Myocyte (in vitro differentiated cells): ENCODE data around the gene ZZZ3. TPM values are rescaled to one million over a fixed set of nuclear protein-coding genes. Genes with fewer than 3 reads are reported as not detected.
"Not testable (repeated sequence)": the region's sequence is repeated elsewhere in the genome, so short reads cannot be mapped to it uniquely, and the experiment has no call there.

Experiments
- DNase-seq: peaks from one replicate; pipeline ENCODE4 v3.0.0-alpha.2; 2012; ENCODE audit warnings: low read depth
- polyA plus RNA-seq: library from polyadenylated mRNA; unstranded; fragments of >200 nt; gene quantifications from one replicate; pipeline ENCODE4 v1.2.1, GENCODE V29; 2012; ENCODE audit warnings: missing spikeins
- total RNA-seq: library from RNA; depleted of rRNA; stranded (reverse); fragments of >200 nt; gene quantifications from 2 replicates; pipeline ENCODE4 v1.2.3, GENCODE V29; 2014

Gene ZZZ3
- 68.3 and 88.4 TPM in 2 replicates for total RNA-seq
- 14.2 TPM for polyA plus RNA-seq

DNA sequence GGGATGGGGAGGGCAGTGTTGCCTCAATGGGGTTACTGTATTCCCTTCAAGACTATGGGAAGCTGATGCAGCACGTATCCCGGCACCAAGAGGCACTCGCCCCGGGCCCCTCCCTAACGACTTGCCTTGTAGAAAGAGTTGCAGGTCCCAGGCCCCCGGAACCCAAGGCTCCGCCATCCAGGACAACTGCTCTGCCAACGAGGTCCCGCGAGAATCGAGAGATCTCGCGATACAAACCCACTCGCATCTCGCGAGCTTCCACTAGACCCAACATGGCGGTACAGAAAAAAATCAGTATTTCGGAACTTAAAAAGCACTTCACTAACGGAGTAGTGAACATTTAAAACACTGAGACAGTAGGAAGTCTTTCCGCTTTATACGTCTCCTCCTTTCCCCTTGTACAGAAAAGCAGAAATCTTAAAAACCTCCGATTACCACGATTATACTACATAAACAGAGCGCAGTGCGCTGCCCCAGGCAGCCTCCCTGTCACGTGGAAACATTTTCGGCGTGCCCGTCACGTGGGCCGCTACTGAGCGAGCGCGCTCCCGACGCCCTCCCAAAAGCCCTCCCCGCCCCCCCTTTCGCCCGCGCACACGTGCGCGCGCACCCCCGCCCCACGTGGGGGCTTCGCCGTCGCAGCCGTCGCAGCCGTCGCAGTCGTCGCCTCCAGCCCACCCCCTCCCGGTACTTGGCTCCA is at the start of gene ZZZ3:
Gene ZZZ3 (minus strand): TSS at position 199 of the 700 bp plus-strand sequence. CDS start 49,304 bp downstream, outside the sequence.
- DNase-seq = peak; percentile 96

DNA sequence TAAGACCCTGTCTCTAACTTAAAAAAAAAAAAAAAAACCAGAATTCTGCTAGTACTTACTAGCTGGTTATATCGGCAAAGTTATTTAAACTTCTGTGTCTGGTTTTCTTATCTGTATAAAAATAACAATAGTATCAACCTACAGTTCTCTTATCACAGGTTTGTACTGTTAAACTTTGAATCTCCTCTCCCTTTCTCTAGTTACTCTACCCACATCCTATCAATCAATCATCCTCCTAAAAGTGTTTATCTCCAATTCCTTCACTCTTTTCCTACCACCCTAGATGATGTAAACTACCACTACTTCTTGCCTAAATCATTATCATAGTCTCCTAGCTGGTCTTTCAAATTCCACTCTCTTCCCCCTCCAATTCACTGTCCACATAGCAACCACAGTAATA is 49.6 kb upstream of the ZZZ3 start:
- no peak for DNase-seq

DNA sequence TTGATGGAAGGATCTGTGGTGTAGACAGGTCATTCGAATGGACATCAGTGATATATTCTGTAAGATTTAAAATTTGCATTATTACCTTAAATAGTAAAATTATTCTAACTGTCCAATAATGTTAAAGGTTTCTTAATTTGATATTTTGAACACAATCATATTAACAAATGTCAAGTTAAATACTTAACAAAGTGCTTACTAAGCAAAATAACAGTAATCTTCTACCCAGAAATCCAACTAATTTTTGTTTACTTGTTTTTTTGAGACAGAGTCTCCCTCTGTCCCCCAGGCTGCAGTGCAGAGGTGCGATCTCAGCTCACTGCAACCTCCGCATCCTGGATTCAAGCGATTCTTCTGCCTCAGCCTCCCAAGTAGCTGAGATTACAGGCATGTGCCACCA is 43.2 kb upstream of the ZZZ3 start:
- no peak for DNase-seq

DNA sequence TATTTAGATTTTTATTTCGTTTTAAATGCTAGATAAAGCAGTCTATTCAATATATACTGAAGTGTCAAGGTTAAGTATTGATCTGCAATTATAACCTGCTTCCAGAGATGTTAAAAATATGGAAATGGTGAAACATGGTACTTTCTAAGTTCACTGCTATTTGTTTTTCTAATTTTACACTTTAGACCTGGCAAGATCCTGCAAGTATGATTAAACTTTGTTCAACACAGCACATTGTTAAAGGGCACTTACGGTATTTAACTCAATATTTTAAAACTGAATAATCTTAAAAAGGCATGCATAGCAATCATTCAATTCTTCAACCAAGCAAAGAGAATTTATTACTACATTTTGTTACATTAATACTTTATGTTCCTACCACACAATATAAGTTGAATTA is 35.7 kb upstream of the ZZZ3 start:
- no peak for DNase-seq

DNA sequence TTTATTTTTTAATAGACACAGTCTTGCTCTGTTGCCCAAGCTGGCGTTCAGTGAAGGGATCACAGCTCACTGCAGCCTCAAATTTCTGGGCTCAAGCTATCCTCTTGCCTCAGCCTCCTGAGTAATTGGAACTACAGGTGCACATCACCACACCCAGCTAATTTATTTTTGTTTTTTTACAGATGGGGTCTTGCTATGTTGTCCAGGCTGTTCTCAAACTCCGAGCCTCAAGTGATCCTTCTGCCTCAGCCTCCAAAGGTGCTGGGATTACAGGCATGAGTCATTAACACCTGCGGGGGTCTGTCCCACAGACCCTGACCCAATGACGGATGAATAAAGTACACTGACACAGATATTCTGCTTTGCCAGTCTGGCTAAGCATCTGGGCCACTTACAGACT is 33.6 kb upstream of the ZZZ3 start:
- no peak for DNase-seq

DNA sequence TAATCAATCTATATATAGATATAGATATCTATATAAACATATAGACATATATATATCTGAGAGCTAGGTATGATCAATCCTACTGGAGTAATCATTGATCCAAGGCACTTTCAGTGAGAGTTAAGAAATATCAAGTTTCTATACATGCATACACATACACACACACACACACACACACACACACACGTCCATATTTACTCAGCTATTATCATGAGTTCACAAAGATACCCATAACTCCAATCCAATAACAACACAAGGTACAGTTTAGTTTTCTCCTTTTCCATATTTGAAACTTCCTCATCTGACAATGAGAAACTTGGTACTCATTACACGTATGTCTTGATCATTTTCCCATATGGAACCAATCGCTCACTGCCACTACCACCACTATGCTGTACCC is 27.3 kb upstream of the ZZZ3 start:
- DNase-seq = no peak

DNA sequence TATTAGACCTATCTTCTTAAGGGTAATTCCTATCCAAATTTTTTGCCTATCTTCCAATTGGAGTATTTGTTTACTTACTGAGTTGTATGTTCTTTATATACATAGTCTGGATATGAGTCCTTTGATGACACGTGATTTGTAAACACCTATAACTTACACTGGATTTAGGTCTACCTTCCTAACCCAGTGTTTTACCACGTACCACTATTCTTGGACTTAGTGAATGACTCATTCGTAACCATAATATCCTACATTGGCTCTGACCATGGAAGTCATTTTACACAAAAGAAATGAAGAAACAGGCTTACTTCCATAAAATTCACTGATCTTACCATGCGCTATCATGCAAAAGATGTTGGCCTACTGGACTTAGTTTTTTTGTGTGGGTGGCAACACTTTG is 23.9 kb upstream of the ZZZ3 start:
- peak; percentile 2 for DNase-seq

DNA sequence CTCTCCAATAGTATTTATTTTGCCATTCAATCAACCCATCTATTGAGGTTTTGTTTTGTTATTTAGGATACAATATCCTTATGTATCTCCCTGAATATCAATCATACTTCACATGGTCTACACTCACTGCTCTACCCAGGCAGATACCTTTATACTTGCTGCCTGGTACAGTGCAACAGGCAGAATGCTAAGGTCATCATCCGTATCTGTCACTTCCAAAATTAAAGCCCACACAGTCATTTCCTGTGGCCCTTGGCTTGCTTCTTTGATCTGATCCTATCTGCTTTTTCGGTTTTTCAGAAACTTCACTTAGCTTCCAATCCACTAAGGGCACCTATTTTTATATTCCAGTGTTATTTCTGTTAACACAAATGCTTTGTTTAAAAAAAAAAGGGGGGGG is 22.3 kb upstream of the ZZZ3 start:
- DNase-seq = no peak

DNA sequence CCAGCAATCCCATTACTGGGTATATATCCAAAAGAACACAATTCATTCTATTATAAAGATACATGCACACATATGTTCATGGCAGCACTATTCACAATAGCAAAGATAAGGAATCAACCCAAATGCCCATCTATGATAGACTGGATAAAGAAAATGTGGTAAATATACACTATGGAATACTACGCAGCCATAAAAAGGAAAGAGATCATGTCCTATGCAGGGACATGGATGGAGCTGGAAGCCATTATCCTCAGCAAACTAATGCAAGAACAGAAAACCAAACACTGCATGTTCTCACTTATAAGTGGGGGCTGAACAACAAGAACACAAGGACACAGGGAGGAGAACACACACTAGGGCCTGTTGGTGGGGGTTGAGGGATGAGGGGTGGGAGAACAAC is 17.2 kb upstream of the ZZZ3 start:
- DNase-seq = not testable (repeated sequence)

DNA sequence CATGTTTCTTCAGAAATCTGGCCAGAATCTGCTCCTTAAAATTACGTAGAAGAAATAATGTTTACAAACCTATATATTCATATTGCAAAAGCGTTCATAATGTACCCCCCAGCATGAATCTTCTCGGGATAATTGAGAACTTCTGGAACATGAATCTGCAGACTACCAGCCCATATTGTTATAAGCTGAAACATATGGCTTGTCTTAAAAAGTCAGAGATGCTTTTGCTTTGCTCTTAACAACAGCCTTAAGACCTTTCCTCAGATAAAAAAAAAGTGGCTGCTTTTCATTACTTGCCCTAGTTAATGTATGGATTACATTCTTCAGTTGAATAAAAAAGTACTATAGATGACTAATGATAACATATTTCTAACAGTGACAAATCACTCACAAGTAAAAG is 15.0 kb upstream of the ZZZ3 start:
- no peak for DNase-seq

DNA sequence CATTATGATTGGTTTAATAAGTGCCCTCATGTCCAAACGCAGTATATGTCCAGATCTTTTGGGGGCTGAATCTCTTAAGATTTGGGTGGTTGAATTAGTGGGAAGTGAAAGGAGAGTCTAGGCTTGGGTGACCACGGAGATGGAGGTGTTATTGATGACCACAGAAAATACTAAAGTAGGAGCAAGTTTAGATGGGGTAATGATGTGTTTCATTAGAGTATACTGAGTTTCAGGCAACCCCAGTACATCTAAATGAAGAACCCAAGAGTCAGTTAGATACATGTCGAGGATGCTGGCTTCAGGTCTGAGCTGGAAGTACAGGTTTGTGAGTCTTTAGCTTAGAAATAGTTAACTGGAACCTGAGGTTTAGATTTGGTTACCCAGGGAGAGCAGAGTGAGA is 6.5 kb upstream of the ZZZ3 start:
- no peak for DNase-seq

DNA sequence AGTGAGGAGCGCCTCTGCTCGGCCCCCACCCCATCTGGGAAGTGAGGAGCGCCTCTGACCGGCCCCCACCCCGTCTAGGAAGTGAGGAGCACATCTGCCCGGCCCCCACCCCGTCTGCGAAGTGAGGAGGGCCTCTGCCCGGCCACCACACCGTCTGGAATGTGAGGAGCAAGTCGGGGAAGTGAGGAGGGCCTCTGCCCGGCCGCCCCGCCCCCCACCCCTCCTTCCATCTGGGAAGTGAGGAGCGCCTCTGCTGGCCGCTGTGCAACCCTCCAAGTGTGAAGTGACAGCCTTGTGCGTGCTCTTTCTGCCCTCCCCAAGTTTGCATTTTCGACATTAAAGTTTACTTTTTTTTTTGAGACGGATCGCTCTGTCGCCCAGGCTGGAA is 5.1 kb upstream of the ZZZ3 start:
- DNase-seq = no peak

DNA sequence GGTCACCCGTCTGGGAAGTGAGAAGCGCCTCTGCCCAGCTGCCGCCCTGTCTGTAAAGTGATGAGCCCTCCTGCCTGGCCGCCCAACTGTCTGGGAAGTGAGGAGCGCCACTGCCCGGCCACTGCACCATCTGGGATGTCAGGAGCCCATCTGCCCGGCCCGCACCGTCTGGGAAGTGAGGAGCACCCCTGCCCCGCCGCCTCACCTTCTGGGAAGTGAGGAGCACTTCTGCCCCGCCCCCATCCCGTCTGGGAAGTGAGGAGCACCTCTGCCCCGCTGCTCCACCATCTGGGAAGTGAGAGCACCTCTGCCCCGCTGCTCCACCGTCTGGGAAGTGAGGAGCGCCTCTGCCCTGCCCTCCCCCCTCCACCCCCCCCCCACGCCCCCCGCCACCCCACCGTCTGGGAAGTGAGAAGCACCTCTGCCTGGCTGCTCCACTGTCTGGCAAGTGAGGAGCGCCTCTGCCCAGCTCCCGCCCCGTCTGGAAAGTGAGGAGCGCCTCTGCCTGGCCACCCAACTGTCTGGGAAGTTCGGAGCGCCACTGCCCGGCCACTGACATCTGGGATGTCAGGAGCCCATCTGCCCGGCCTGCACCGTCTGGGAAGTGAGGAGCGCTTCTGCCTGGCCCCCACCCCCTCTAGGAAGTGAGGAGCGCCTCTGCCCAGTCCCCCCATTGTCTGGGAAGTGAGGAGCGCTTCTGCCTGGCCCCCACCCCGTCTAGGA is 4.5 kb upstream of the ZZZ3 start:
- no peak for DNase-seq

DNA sequence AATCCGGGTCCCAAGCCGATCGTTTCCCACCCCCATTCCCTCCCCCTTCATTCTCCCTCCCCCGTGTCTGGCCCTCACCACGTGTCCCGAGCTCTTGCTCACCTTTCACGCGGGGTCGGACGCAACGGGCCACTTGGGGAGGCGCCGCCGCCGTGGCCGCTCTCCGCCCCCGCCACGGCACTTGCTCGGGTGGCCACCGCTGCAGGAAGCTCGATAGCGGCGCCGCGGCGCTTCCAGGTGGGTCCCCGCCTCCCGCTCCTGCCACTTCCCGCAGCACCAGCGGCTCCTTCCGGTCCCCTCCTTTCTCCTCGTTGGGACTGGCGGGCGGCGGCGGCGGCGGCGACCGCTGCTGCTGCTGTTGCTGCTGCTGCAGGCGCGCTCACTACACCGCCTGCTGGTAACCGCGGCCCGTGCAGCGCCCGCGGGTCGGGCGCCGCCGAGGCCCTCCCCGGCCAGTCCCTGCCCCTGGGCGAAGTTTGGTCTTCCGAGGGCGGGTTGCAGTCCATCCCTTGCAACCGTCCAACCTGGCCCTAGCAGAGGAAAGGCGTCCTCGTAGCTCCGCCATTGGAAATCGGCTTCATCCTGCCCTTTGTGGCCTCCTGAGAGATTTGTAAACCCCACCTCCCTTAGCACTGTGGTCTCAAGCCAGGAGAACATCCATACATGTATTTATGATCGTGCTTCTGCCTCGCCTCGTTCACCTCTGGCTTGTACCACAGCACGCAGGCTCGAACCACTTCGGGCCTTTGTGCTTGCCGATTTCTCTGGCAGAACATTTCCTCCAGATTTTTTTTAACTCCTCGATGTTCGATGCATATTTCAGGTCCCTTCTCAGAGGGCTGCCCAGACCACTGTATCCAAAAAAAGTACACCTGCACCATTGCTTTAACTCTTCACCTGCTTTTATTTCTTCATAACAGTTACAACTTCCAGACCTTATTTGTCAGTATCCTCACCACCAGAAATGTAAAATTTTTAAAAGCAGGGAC is 996 bp upstream of the ZZZ3 start:
- peak; percentile 91 for DNase-seq

DNA sequence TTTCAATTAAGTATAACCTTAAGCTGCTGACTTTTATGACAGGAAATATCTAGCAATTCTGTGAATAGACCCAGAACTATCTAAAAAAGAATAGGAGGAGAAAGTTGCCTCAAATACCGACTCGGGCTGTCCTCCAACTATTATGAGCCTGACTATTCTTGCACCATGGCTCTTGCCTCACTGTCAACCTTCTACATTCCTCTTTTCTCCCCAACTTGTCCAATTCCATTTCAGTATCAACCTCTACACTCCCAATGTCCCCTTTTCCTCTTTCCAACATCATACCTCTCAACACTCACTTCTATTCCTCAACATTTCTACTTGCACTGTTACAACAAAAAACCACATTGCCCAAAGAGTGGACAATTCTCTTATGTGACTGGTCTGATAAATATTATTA is 2.3 kb downstream of the ZZZ3 start:
- no peak for DNase-seq

DNA sequence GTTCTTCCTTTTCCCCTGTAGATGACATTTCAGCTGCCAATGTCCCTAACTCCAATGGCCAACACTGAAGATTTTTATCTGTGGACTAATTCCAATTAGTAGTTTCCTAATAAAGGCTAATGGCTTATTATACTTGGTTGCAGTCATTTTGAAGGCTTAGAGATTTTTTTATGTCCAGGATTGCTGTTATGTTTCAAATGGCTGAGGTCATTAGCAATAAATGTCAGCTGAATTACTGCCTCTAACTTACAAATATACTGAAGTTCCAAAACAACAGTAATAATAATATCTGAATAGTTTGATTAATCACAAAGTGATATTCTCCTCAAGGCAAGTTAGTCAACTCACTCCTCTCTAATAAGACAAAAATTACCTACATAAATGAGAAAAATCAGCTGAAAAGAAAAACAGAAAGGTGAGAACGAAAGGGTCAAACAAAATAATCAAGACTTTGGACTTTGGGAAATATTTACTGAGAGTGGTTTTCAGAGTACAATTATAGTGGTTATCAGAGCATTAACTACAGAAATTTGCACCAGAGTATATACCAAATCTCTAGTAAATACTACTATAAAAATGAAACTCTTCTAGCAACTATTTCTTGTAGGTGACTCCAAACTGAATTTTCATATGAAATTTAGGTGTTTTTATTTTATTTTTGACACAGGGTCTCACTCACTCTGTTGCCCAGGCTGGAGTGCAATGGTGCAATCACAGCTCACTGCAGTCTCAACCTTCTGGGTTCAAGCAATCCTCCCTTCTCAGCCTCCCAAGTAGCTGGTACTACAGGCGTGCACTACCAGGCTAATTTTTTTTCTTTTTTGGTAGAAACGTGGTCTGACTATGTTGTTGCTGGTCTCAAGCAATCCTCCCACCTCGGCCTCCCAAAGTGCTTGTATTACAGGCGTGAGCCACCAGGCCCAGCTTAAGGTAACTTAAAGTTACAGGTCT is 3.5 kb downstream of the ZZZ3 start:
- DNase-seq = no peak

DNA sequence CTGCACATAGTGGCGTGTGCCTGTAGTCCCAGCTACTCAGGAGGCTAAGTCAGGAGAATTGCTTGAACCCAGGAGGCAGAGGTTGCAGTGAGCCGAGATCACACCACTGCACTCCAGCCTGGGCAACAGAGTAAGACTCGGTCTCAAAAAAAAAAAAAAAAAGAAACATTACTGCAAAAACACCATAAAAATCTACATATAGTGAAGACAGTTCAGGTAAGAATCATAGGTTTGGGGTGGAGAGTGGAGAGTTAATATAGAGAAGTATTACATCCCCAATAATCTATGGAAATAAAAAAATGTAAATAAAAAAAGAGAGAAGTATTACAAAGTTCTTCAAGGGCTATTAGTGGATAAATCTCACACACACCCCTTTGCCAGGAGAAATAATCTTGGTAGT is 7.7 kb downstream of the ZZZ3 start:
- not testable (repeated sequence) for DNase-seq

DNA sequence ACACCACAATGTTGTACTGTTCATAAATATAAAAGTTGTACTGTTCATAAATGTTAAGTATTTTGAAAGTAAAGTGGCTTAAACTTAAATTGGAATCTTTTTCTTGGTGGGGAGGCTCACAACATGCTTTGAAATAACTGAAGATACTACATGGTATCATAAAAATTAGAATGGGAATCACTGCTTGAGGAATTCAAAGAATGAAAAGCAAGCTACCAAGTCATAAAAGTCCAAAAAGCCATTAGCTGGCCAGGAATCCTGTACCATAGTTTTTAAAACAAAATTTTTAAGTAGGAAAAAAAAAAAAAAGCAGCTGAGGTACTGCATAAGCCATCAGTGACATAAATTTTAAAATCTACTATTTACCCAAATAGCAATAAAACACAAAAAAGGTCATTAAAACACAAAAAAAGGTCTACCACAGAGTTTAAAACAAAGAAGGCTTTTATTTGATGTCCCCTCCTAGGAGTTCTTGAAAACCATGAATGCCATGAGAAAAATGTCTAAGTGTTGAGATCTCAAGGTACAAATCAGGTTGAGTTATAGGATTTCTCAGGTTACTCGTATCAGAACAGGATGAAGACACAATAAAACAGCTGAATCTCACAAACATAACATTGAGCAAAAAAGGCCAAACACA is 8.6 kb downstream of the ZZZ3 start:
- no peak for DNase-seq

DNA sequence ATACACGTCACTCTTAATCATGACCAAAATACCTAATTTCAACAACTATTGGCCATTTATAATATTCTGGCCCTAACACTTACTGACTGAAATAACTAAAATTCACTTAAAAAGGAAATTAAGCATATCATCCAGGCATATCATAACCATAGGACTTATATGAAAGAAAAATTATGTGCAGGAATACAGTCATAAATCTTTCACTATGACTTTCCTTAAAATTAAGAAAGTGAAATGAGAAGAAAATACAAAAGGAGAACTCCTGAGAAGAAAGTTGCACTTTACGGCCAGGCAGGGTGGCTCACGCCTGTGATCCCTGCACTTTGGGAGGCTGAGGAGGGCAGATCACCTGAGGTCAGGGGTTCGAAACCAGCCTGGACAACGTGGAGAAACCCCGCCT is 9.4 kb downstream of the ZZZ3 start:
- DNase-seq = no peak

DNA sequence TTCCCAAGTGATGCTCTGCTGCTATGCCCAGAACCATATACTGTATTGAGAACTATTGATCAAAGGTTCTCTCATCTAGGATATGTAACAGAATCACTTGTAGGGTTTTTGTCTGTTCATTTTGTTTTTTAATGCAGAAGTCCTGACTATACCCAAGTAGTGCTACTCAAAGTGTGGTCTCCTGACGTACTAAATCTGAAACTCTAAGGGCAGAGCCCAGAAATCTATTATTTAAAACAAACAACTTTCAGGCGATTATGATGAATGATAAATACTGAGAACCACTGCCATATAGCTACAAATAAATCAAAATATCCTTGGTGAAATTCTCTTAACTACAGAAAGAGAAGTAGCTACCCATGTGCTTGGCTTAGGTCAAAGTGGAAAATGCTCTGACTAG is 10.1 kb downstream of the ZZZ3 start:
- DNase-seq = no peak
